Transverse colon (tissue), 4 donors: ENCODE measurements around the gene FRMD3. TPM values are rescaled to one million over a fixed set of nuclear protein-coding genes. Genes with fewer than 3 reads are reported as not detected.

Source experiments
- DNase-seq: peaks from one replicate; pipeline ENCODE4 v3.0.0-alpha.2; 2019
- H3K27ac ChIP-seq, 4 donors: fragments of 200-600 bp; sonication (generic); 2 replicates each; pipeline ENCODE4 v1.5.1; 2016 to 2018; ENCODE audit warnings: inconsistent platforms in 4 of 4
- H3K27me3 ChIP-seq: fragments of 200-600 bp; sonication (generic); 2 replicates; pipeline ENCODE4 v1.5.1; 2017; ENCODE audit warnings: inconsistent platforms
- H3K36me3 ChIP-seq, 4 donors: fragments of 200-600 bp; sonication (generic); 2 replicates each; pipeline ENCODE4 v1.5.1; 2017 to 2019; ENCODE audit warnings: inconsistent platforms in 4 of 4
- H3K4me1 ChIP-seq, 4 donors: fragments of 200-600 bp; sonication (generic); 2 replicates each; pipeline ENCODE4 v1.5.1; 2017 to 2020; ENCODE audit warnings: inconsistent platforms in 4 of 4
- H3K4me3 ChIP-seq, 4 donors: fragments of 200-600 bp; sonication (generic); 1 replicate in 1 of 4; 2 replicates in 3 of 4; pipeline versions ENCODE4 v1.5.1 to v1.6.1; 2017 to 2019; ENCODE audit warnings: inconsistent platforms in 4 of 4
- H3K9me3 ChIP-seq, 2 donors: fragments of 200-600 bp; sonication (generic); 2 replicates each; pipeline ENCODE4 v1.5.1; 2017 to 2019; ENCODE audit warnings: inconsistent platforms in 2 of 2
- EP300 ChIP-seq: sonication (generic); formaldehyde crosslinking; IDR thresholded peaks from one replicate; pipeline ENCODE4 v1.6.1; 2017; ENCODE audit warnings: antibody characterized with exemption, low read depth
- POLR2A ChIP-seq: fragments of 450-650 bp; IDR thresholded peaks from one replicate; pipeline ENCODE4 v1.6.1; 2016; ENCODE audit warnings: antibody characterized with exemption, mild to moderate bottlenecking, moderate library complexity
- POLR2AphosphoS5 ChIP-seq, 3 donors: sonication (generic); formaldehyde crosslinking; IDR thresholded peaks; one replicate each; pipeline ENCODE4 v1.6.1; 2016; ENCODE audit warnings: antibody characterized with exemption in 3 of 3
- WGBS, 2 donors: methylation state at CpG; one replicate each; pipeline ENCODE4 v1.1.5; 2018; ENCODE audit warnings: low coverage in 1 of 2; 5-methylcytosine and 5-hydroxymethylcytosine counted together
- in situ Hi-C, 4 donors: fragments of 200-750 bp; cut with MboI; loops; one replicate each; pipeline versions ENCODE4 v1.15.0 to v1.15.1; 2017; ENCODE audit warnings: low sequenced_read_pairs in 3 of 4, low pct_ligation_motif_present in 1 of 4, low pct_unique_long_range_greater_than_20kb in 1 of 4
- intact Hi-C: fragments of 100-400 bp; cut with DNase I; formaldehyde crosslinking; loops from one replicate; pipeline ENCODE4 v1.15.1; 2023; ENCODE audit warnings: low total_unique reads
- total RNA-seq, 4 donors: library from RNA; depleted of rRNA; stranded (reverse); fragments of >200 nt; gene quantifications; one replicate each; pipeline ENCODE4 v1.1.0, GENCODE V29; 2016
- TF ChIP-seq, protein P1 (sequence below), 5 experiments: fragments of 200-600 bp in 3 of 5; fragments of 450-650 bp in 2 of 5; sonication (generic) in 3 of 5; IDR thresholded peaks; 1 replicate in 2 of 5; 2 replicates in 3 of 5; pipeline ENCODE4 v1.5.1; 2016 to 2017; ENCODE audit warnings: antibody characterized with exemption in 5 of 5, inconsistent platforms in 3 of 5, mild to moderate bottlenecking in 2 of 5, moderate library complexity in 1 of 5

The FRMD3 gene
- total RNA-seq, 4 donors from 2014 or later: 5.8 to 37.0 (median 18.1) TPM

DNA sequence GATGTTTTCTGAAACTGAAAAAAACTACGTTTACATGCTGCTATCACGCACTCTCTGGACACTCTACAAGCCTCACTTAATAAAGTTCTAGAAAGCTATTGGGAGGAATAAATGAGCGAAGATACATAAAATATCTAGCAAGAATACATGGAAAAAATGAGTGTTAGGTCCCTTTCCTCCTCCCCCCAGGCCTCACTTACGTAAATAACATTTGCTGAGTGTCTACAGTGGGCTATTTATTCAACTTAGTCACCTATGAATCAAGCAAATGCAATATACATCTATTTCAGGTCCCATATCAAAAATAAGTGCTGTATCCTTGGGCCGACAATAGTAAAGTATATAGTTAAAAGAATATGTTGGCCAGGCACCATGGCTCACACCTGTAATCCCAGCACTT is 62.5 kb downstream of the FRMD3 start:
- in situ Hi-C loops (no loop called here), intact Hi-C loops (no loop called here)
- DNase-seq: no peak
- Histone ChIP-seq H3K36me3 (no peaks in the 10 kb centered on the region), H3K27ac (no peak overlapping the region), H3K4me1 (peaks cover 11 to 43% (median 22%) of the 10 kb centered on the region in 4 donors), H3K9me3 (peaks cover 5% of the 10 kb centered on the region in 2 donors), H3K4me3 (no peak overlapping the region), H3K27me3 (no peaks in the 10 kb centered on the region)
- TF ChIP-seq, protein P1, sequence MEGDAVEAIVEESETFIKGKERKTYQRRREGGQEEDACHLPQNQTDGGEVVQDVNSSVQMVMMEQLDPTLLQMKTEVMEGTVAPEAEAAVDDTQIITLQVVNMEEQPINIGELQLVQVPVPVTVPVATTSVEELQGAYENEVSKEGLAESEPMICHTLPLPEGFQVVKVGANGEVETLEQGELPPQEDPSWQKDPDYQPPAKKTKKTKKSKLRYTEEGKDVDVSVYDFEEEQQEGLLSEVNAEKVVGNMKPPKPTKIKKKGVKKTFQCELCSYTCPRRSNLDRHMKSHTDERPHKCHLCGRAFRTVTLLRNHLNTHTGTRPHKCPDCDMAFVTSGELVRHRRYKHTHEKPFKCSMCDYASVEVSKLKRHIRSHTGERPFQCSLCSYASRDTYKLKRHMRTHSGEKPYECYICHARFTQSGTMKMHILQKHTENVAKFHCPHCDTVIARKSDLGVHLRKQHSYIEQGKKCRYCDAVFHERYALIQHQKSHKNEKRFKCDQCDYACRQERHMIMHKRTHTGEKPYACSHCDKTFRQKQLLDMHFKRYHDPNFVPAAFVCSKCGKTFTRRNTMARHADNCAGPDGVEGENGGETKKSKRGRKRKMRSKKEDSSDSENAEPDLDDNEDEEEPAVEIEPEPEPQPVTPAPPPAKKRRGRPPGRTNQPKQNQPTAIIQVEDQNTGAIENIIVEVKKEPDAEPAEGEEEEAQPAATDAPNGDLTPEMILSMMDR (IDR thresholded peaks at IDR 0.05): no peak
- no peak for TF ChIP-seq POLR2A
- no peak for TF ChIP-seq EP300
- TF ChIP-seq POLR2AphosphoS5 (IDR thresholded peaks at IDR 0.05): no peak
- WGBS, 2 donors: 92 to 100% methylated on average over 4 to 5 of the region's 5 CpGs

DNA sequence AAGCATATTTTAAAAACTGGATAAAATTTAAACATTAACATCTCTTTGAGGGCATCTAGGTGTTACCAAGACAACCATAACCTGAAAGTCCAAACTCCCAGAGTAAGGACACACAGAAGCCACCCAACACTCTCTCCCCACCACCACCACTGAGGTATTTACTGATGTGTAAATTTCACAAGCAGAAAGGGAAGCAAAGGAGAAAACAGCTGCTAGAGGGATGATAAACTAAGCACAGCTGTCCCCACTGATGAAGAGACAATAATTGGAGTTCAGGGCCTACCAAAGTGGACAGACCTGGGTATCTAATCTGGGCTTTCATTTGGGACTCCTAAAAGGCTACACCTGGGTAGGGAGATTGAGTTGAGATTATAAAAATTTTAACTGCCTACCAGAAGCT is 63.6 kb downstream of the FRMD3 start:
- no peak for TF ChIP-seq EP300
- no peak for TF ChIP-seq POLR2AphosphoS5 (IDR thresholded peaks at IDR 0.05)
- TF ChIP-seq, protein P1 (IDR thresholded peaks at IDR 0.05): no peak
- TF ChIP-seq POLR2A: no peak
- H3K36me3 ChIP-seq: no peaks in the 10 kb centered on the region
- DNase-seq: no peak
- intact Hi-C loops: no loop called here
- no peaks in the 10 kb centered on the region for H3K27me3 ChIP-seq
- in situ Hi-C loops: no loop called here
- no peaks in the 10 kb centered on the region for H3K9me3 ChIP-seq
- H3K27ac ChIP-seq: peak overlapping the region in 2 of 4 donors; percentile 75 to 82
- H3K4me1 ChIP-seq: peaks cover 11 to 46% (median 22%) of the 10 kb centered on the region in 4 donors
- no peak overlapping the region for H3K4me3 ChIP-seq

DNA sequence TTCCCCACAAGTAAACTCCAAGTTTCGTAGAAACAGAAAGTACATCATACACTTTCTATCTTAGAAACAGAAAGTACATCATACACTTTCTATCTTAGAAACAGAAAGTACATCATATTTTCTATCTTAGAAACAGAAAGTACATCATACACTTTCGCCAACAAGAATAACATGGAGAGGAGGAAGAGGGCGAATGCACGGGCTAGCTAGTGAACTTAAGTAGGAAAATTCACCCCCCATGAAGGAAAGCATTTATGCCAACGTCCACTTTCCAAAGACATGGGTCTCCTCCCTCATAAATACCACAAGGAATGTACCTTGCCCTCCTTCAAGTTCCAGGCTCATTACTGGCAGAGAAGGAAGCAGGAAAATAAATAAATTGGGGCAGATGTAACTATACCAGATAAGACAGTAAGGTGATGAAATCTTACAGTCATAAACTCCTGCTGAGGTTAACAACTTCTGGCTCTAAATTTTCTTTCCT is 64.7 kb downstream of the FRMD3 start:
- Histone ChIP-seq H3K9me3 (no peaks in the 10 kb centered on the region), H3K36me3 (no peaks in the 10 kb centered on the region), H3K27me3 (no peaks in the 10 kb centered on the region), H3K27ac (peak overlapping the region; percentile 42 to 82 (median 74)), H3K4me1 (peaks cover 11 to 46% (median 22%) of the 10 kb centered on the region in 4 donors), H3K4me3 (peak overlapping the region in 1 of 4 donors; percentile 6)
- no peak for DNase-seq
- intact Hi-C loops (no loop called here), in situ Hi-C loops (no loop called here)
- WGBS, 2 donors: 16 to 21% methylated on average over 5 of the region's 5 CpGs
- TF ChIP-seq EP300 (no peak), POLR2AphosphoS5 (IDR thresholded peaks at IDR 0.05) (peak in 1 of 3 donors; percentile 46)

DNA sequence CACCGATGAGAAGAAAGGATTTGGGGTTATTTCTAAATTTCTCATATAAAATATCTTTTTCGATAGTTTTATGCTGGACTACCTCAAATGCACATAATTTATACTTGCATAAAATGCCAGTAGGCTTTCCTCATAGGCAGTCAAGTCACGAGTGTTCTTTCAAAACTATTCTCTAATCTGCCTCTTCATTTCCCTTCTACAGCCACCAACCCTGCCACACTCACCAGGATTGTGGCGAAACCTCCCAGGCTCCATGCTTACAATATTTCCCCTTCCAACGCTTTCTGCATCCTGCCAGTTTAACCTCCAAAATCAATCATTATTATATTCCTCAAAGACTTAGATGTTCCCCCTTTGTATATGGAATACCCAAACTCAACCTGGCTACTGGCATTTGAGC is 65.4 kb downstream of the FRMD3 start:
- TF ChIP-seq EP300 (no peak), POLR2AphosphoS5 (IDR thresholded peaks at IDR 0.05) (no peak), POLR2A (no peak)
- TF ChIP-seq, protein P1 (IDR thresholded peaks at IDR 0.05): no peak
- no peak overlapping the region for H3K4me3 ChIP-seq
- H3K36me3 ChIP-seq: no peaks in the 10 kb centered on the region
- no peaks in the 10 kb centered on the region for H3K9me3 ChIP-seq
- H3K4me1 ChIP-seq: peaks cover 11 to 46% (median 22%) of the 10 kb centered on the region in 4 donors
- H3K27me3 ChIP-seq: no peaks in the 10 kb centered on the region
- in situ Hi-C loops (no loop called here), intact Hi-C loops (no loop called here)
- WGBS, 2 donors: 85 to 87% methylated on average over 5 of the region's 5 CpGs
- DNase-seq: no peak
- peak overlapping the region; percentile 42 to 82 (median 74) for H3K27ac ChIP-seq

DNA sequence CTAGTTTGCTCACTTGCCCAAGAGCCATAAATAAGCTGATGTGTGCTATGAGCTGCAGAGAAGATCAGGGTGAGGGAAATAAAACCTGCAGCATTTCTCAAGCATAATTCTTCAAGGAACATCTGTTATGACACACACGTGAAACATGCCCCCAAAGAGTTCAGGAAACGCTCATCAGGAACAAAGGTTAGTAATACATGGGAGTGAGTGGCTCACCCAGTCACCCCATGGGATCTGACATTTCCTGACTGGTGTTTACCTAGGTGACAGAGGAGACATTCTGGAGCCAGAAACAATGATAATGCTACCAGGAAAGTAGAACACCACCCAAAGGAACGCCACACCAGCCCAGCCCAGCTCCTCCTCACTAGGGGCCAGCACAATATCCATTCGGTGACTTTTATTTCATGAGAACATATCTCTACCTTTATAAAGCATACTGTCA is 66.0 kb downstream of the FRMD3 start:
- DNase-seq: peak; percentile 44
- intact Hi-C loops: no loop called here
- H3K27ac ChIP-seq: peak overlapping the region; percentile 42 to 82 (median 74)

More for the DNA sequence above, 66.0 kb downstream of the FRMD3 start:
- no peaks in the 10 kb centered on the region for H3K27me3 ChIP-seq
- H3K9me3 ChIP-seq: no peaks in the 10 kb centered on the region
- in situ Hi-C loops: no loop called here
- no peaks in the 10 kb centered on the region for H3K36me3 ChIP-seq
- TF ChIP-seq, protein P1 (IDR thresholded peaks at IDR 0.05): no peak
- TF ChIP-seq EP300 (peak; percentile 23), POLR2AphosphoS5 (IDR thresholded peaks at IDR 0.05) (peak in 2 of 3 donors; percentile 56 to 68), POLR2A (peak; percentile 41)
- H3K4me3 ChIP-seq: no peak overlapping the region
- peaks cover 11 to 46% (median 22%) of the 10 kb centered on the region in 4 donors for H3K4me1 ChIP-seq
- WGBS, 2 donors: 44 to 51% methylated on average over 3 to 4 of the region's 4 CpGs
